Posterior vena cava (tissue), 2 donors: ENCODE measurements around the gene SCYGR8. TPM values are rescaled to one million over a fixed set of nuclear protein-coding genes. Genes with fewer than 3 reads are reported as not detected.

Experiments
- DNase-seq: peaks from one replicate; pipeline ENCODE4 v3.0.0-alpha.2; 2020; ENCODE audit warnings: low spot score
- intact Hi-C, 2 donors: fragments of 100-400 bp; cut with DNase I; formaldehyde crosslinking; loops; one replicate each; pipeline versions ENCODE4 v1.14.1 to v1.14.2; 2022 to 2023
- total RNA-seq, 2 donors: library from RNA; stranded (reverse); fragmentation: NEBNext Ultra II Directional; extraction: Animal tissue kit (Norgen Biotek cat#: 25700); gene quantifications; one replicate each; pipeline ENCODE4 v1.2.1, GENCODE V29; 2021
- donor health status: DM: yes; HTN: yes; CAD: no.
- donor health status: DM: yes; HTN: yes; CAD: no.

Gene SCYGR8
- total RNA-seq, 2 donors from 2014 or later, result not detected

- intact Hi-C loops, result no loop called here
- DNase-seq, result no peak
Observed at GRCh38 chr2:227793148-227793712, 47.5 kb downstream of the SCYGR8 start.

Other genes with a start within 250 kb of the SCYGR8 start
- gene SCYGR2, start 147.0 kb upstream of the SCYGR8 start, total RNA-seq, result not detected
- not detected for gene SCYGR3, start 131.1 kb upstream of the SCYGR8 start, total RNA-seq
- not detected for gene SCYGR4, start 128.4 kb upstream of the SCYGR8 start, total RNA-seq
- not detected for gene SCYGR5, start 79.1 kb upstream of the SCYGR8 start, total RNA-seq
- 1 to 10 TPM; 2.3 to 2.4 TPM for gene SLC19A3, start 27.9 kb upstream of the SCYGR8 start, total RNA-seq
- not detected for gene SCYGR6, start 21.1 kb upstream of the SCYGR8 start, total RNA-seq
- gene SCYGR7, start 17.6 kb upstream of the SCYGR8 start, total RNA-seq, result not detected
- gene CCL20, start 67.9 kb downstream of the SCYGR8 start, total RNA-seq, result not detected
- gene DAW1, start 125.7 kb downstream of the SCYGR8 start, total RNA-seq, result under 1 TPM in 1 of 2 donors, not detected in 1; 0.37 TPM